Natural killer cell (primary cell): ENCODE data around the gene KDM1A. TPM values are rescaled to one million over a fixed set of nuclear protein-coding genes. Genes with fewer than 3 reads are reported as not detected.

Experiments
- ATAC-seq, 3 donors: fragments of 150-1000 bp in 2 of 3; fragments of 200-7000 bp in 1 of 3; cut with Tn5 transposase; 1 replicate in 1 of 3; 2 replicates in 2 of 3; pipeline ENCODE4 v1.10.0; 2021; ENCODE audit warnings: mild to moderate bottlenecking in 2 of 3, moderate library complexity in 2 of 3
- DNase-seq, 2 donors: peaks; one replicate each; pipeline versions ENCODE4 v3.0.0 to v3.0.0-alpha.2; 2013 to 2021; ENCODE audit warnings: mixed read lengths in 1 of 2
- H3K27ac ChIP-seq: one replicate; pipeline ENCODE4 v1.5.1; 2013; ENCODE audit warnings: mild to moderate bottlenecking, low read length
- H3K27me3 ChIP-seq: one replicate; pipeline ENCODE4 v1.6.1; 2013; ENCODE audit warnings: low read length; ENCODE audit not compliant: control insufficient read depth, insufficient read depth
- H3K36me3 ChIP-seq: one replicate; pipeline ENCODE4 v1.6.1; 2013; ENCODE audit warnings: low read length; ENCODE audit not compliant: control insufficient read depth, insufficient read depth
- H3K4me1 ChIP-seq: one replicate; pipeline ENCODE4 v1.6.1; 2013; ENCODE audit warnings: low read length; ENCODE audit not compliant: control insufficient read depth, insufficient read depth
- H3K4me3 ChIP-seq: one replicate; pipeline ENCODE4 v1.5.1; 2013; ENCODE audit warnings: low read length
- H3K9me3 ChIP-seq: one replicate; pipeline ENCODE4 v1.6.1; 2013; ENCODE audit warnings: low read length; ENCODE audit not compliant: control insufficient read depth, insufficient read depth
- H3K27ac Mint-ChIP-seq, 2 donors: one replicate each; pipeline ENCODE4 v1.8.0; 2022; ENCODE audit warnings: mild to moderate bottlenecking in 2 of 2, mixed read lengths in 2 of 2, moderate library complexity in 1 of 2
- H3K27me3 Mint-ChIP-seq, 2 donors: one replicate each; pipeline ENCODE4 v1.8.0; 2022; ENCODE audit warnings: low read depth in 2 of 2, mixed read lengths in 2 of 2
- H3K36me3 Mint-ChIP-seq: one replicate; pipeline ENCODE4 v1.8.0; 2022; ENCODE audit warnings: mixed read lengths
- H3K4me1 Mint-ChIP-seq, 2 donors: one replicate each; pipeline ENCODE4 v1.8.0; 2022; ENCODE audit warnings: mixed read lengths in 2 of 2
- H3K4me3 Mint-ChIP-seq: one replicate; pipeline ENCODE4 v1.8.0; 2022; ENCODE audit warnings: mild to moderate bottlenecking, moderate library complexity, mixed read lengths
- H3K9me3 Mint-ChIP-seq, 2 donors: one replicate each; pipeline ENCODE4 v1.8.0; 2022; ENCODE audit warnings: mixed read lengths in 2 of 2
- WGBS: methylation state at CpG from one replicate; pipeline ENCODE4 v1.1.7; 2013; ENCODE audit warnings: missing lambda C conversion rate; ENCODE audit not compliant: insufficient coverage; 5-methylcytosine and 5-hydroxymethylcytosine counted together
- intact Hi-C: fragments of 100-400 bp; cut with micrococcal nuclease; formaldehyde crosslinking; loops from one replicate; pipeline ENCODE4 v1.14.2; 2022
- total RNA-seq, 4 donors: library from RNA; stranded (reverse); fragments of 120-200 nt in 1 of 4; gene quantifications; one replicate each; pipeline versions ENCODE4 v1.2.3 to v1.2.4, GENCODE V29; 2013 to 2022
- TF ChIP-seq, protein P1 (sequence below): fragments of 200-600 bp; IDR thresholded peaks from one replicate; pipeline ENCODE4 v1.8.0; 2022; ENCODE audit warnings: antibody characterized with exemption

KDM1A gene
- total RNA-seq, 3 donors from 2014 or later (not counting 1 experiment from before 2014, with no cell fraction given), result 33.0 to 45.4 (median 43.8) TPM

DNA sequence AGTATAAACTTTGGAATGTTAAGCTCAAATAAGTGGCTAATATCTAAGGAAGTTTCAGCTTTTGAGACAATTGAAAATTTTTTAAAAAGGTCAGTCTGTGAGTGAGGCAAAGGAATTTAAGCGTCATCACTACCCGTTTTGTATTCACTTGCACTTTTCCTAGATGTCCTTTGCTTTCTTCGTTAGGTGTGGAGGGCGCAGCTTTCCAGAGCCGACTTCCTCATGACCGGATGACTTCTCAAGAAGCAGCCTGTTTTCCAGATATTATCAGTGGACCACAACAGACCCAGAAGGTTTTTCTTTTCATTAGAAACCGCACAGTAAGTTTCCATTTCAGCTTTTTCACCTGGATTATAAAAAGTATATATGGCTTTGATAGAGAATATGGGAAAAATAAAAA, 30.9 kb downstream of the KDM1A start:
- ATAC-seq (no peak), DNase-seq (no peak)
- H3K4me3 Mint-ChIP-seq, result no peak overlapping the region
- H3K27me3 ChIP-seq, result no peaks in the 10 kb centered on the region
- no peaks in the 10 kb centered on the region for H3K4me1 ChIP-seq
- H3K36me3 ChIP-seq, result peaks cover 16% of the 10 kb centered on the region
- no peaks in the 10 kb centered on the region for H3K27me3 Mint-ChIP-seq
- H3K27ac Mint-ChIP-seq, result no peak overlapping the region
- H3K4me1 Mint-ChIP-seq, result peaks cover 8 to 10% of the 10 kb centered on the region in 2 donors
- H3K4me3 ChIP-seq, result no peak overlapping the region
- 97% methylated on average over 6 of the region's 7 CpGs for WGBS
- no peaks in the 10 kb centered on the region for H3K9me3 Mint-ChIP-seq
- intact Hi-C loops, result no loop called here
- H3K27ac ChIP-seq, result no peak overlapping the region
- no peaks in the 10 kb centered on the region for H3K36me3 Mint-ChIP-seq
- TF ChIP-seq, protein P1, sequence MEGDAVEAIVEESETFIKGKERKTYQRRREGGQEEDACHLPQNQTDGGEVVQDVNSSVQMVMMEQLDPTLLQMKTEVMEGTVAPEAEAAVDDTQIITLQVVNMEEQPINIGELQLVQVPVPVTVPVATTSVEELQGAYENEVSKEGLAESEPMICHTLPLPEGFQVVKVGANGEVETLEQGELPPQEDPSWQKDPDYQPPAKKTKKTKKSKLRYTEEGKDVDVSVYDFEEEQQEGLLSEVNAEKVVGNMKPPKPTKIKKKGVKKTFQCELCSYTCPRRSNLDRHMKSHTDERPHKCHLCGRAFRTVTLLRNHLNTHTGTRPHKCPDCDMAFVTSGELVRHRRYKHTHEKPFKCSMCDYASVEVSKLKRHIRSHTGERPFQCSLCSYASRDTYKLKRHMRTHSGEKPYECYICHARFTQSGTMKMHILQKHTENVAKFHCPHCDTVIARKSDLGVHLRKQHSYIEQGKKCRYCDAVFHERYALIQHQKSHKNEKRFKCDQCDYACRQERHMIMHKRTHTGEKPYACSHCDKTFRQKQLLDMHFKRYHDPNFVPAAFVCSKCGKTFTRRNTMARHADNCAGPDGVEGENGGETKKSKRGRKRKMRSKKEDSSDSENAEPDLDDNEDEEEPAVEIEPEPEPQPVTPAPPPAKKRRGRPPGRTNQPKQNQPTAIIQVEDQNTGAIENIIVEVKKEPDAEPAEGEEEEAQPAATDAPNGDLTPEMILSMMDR, result no peak
- no peaks in the 10 kb centered on the region for H3K9me3 ChIP-seq

DNA sequence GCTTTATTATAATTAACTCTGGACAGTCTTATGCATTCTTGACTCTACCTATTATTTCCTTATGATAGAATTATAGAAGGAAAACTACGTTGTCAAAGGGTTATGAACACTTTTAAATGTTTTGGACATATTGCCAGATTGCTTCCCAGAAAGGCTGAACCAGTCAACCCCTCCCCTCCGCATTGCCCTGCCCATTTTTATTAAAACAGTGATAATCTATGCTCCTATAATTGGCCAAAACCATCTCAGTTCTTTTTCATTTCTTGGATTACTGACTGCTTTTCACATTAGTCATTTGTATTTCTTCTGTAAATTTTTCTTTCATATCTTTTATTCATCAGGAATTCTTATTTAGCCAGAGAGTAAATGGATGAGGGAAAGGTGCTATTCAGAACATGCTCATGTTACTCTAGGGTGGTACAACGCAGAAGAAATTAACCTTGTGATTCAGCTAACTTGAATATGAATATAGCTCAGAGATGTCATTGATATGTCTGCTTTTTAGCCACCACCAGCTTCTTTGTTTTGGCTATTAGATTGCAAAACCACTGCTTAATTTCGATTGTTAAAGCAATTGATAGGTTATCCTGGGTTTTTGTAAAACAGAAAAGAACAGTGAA, 32.1 kb downstream of the KDM1A start:
- Histone ChIP-seq H3K4me1 (no peaks in the 10 kb centered on the region), H3K9me3 (no peaks in the 10 kb centered on the region), H3K27ac (no peak overlapping the region), H3K27me3 (no peaks in the 10 kb centered on the region), H3K4me3 (no peak overlapping the region), H3K36me3 (peaks cover 19% of the 10 kb centered on the region)
- Mint-ChIP-seq H3K4me3 (no peak overlapping the region), H3K9me3 (no peaks in the 10 kb centered on the region), H3K27me3 (no peaks in the 10 kb centered on the region), H3K4me1 (no peaks in the 10 kb centered on the region), H3K36me3 (no peaks in the 10 kb centered on the region), H3K27ac (no peak overlapping the region)
- TF ChIP-seq, protein P1, result no peak
- ATAC-seq (no peak), DNase-seq (no peak)
- 97% methylated on average over 4 of the region's 4 CpGs for WGBS
- intact Hi-C loops, result no loop called here

DNA sequence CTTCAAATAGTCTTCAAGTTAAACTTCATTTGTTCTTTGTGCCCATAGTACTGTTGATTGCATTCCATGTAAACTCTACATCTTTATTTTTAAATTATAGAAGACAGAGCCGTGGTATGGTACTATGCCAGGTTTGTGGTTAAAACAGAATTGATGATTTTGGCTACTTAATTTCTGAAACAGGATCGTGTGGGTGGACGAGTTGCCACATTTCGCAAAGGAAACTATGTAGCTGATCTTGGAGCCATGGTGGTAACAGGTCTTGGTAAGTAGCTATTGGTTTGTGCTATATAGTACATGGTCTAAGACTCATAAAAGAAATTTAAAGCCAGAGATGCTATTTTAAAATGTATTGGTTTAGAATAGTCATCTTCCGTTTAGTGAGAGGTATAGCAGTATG, 38.0 kb downstream of the KDM1A start:
- no peaks in the 10 kb centered on the region for H3K27me3 ChIP-seq
- ATAC-seq (no peak), DNase-seq (no peak)
- no peaks in the 10 kb centered on the region for H3K9me3 Mint-ChIP-seq
- H3K9me3 ChIP-seq, result no peaks in the 10 kb centered on the region
- no peaks in the 10 kb centered on the region for H3K4me1 ChIP-seq
- peaks cover 52% of the 10 kb centered on the region for H3K36me3 ChIP-seq
- H3K4me3 Mint-ChIP-seq, result no peak overlapping the region
- H3K4me3 ChIP-seq, result no peak overlapping the region
- no peaks in the 10 kb centered on the region for H3K36me3 Mint-ChIP-seq
- 91% methylated on average over 5 of the region's 5 CpGs for WGBS
- no peaks in the 10 kb centered on the region for H3K27me3 Mint-ChIP-seq
- H3K4me1 Mint-ChIP-seq, result peaks cover 6 to 11% of the 10 kb centered on the region in 2 donors
- no peak overlapping the region for H3K27ac Mint-ChIP-seq
- TF ChIP-seq, protein P1, result no peak
- intact Hi-C loops, result no loop called here
- no peak overlapping the region for H3K27ac ChIP-seq

DNA sequence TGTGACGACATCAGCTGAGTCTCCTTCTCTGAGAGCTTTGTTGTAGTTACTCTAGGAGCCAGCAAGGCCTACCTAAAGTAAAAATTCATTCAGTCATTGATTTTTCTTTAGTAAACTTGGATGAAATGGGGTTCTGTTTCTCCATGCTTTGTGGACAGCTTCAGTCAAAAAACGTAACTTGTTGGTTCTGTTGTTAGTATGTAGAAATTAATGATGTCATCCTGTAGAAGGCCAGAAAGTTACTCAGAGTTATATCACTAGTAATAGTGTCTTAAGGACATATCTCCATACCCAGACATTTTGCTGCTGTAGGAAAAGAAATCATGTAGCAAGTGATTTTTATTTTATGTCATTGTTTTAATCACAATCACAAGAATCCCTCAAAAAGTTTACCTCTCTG, 43.0 kb downstream of the KDM1A start:
- Histone ChIP-seq H3K4me1 (no peaks in the 10 kb centered on the region), H3K9me3 (no peaks in the 10 kb centered on the region), H3K27me3 (no peaks in the 10 kb centered on the region), H3K27ac (no peak overlapping the region), H3K4me3 (no peak overlapping the region), H3K36me3 (peaks cover 58% of the 10 kb centered on the region)
- Mint-ChIP-seq H3K27ac (no peak overlapping the region), H3K9me3 (no peaks in the 10 kb centered on the region), H3K36me3 (no peaks in the 10 kb centered on the region), H3K4me1 (peaks cover 6 to 11% of the 10 kb centered on the region in 2 donors), H3K4me3 (no peak overlapping the region), H3K27me3 (no peaks in the 10 kb centered on the region)
- TF ChIP-seq, protein P1, result no peak
- intact Hi-C loops, result no loop called here
- ATAC-seq (no peak), DNase-seq (no peak)
- 96% methylated on average over 2 of the region's 2 CpGs for WGBS
